HUES64 (cell line): Measurements from ENCODE around the gene NKX1-1.
"Not testable (repeated sequence)": the region's sequence is repeated elsewhere in the genome, so short reads cannot be mapped to it uniquely, and the experiment has no call there.

ENCODE experiments used
- H3K27ac ChIP-seq: 2 replicates; pipeline ENCODE4 v1.7.0; 2013; ENCODE audit warnings: low read depth, low read length, inconsistent platforms
- H3K27me3 ChIP-seq: 2 replicates; pipeline ENCODE4 v1.6.1; 2013; ENCODE audit warnings: mild to moderate bottlenecking, low read length; ENCODE audit not compliant: insufficient read depth
- H3K36me3 ChIP-seq: 2 replicates; pipeline ENCODE4 v1.6.1; 2013; ENCODE audit warnings: mild to moderate bottlenecking, low read length; ENCODE audit not compliant: insufficient read depth
- H3K4me1 ChIP-seq: 2 replicates; pipeline ENCODE4 v1.6.1; 2013; ENCODE audit warnings: mild to moderate bottlenecking, low read length, moderate library complexity; ENCODE audit not compliant: insufficient read depth
- H3K4me3 ChIP-seq: 2 replicates; pipeline ENCODE4 v1.5.1; 2013; ENCODE audit warnings: mild to moderate bottlenecking, low read length, moderate library complexity
- H3K9ac ChIP-seq: 2 replicates; pipeline ENCODE4 v1.6.1; 2013; ENCODE audit warnings: mild to moderate bottlenecking, low read depth, low read length
- H3K9me3 ChIP-seq: 2 replicates; pipeline ENCODE4 v1.6.1; 2013; ENCODE audit warnings: low read depth, low read length; ENCODE audit not compliant: insufficient read depth
- WGBS: fragments of 150-250, 120-280 bp; methylation state at CpG from one replicate; pipeline ENCODE4 v1.1.7; 2013; ENCODE audit warnings: missing lambda C conversion rate; 5-methylcytosine and 5-hydroxymethylcytosine counted together

Gene NKX1-1

DNA sequence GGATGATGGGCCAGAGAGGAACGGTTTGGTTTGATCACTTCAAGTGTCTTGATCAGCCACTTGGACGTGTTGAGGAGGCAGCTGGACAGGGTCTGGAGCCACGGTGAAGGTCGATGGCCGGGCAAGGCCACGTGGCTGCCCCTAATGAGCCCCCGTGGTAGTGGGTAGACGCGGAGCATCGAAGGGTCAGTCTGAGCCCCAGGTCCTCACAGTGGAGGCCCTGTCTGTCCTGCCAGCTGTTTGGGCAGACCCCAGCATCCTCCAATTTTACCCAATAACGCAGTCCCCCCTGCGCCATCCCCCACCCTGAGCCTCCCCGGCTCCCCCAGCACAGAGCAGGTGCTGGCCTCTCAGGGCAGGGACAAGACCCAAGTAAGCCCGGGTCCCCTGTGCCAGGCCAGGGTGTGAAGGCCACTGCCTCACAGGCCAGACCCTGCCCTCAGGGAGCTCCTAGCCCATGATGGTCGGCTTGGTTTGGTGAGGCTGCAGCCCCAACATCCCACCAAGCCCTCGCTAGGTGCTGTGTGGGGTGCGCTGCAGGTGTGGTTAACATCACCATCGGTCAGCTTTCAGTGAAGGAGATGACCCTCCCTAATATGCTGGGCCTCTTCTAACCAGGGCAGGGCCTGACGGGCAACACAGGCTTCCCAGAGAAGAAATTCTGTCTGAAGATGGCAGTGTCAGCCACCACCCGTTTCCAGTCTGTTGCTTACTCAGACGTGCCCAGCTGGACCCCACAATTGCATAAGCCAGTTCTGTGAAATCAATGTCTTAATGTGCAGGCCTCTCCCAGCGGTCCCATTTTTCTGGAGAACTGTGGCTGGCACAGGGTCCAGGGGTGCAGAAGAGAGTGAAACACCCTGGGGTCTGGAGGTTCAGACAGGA, 40.5 kb upstream of the NKX1-1 start:
- Histone ChIP-seq H3K9me3 (no peaks in the 10 kb centered on the region), H3K9ac (no peak overlapping the region), H3K36me3 (no peaks in the 10 kb centered on the region), H3K4me3 (no peak overlapping the region), H3K27ac (no peak overlapping the region), H3K27me3 (no peaks in the 10 kb centered on the region), H3K4me1 (no peaks in the 10 kb centered on the region)
- WGBS: 92% methylated on average over 22 of the region's 22 CpGs

DNA sequence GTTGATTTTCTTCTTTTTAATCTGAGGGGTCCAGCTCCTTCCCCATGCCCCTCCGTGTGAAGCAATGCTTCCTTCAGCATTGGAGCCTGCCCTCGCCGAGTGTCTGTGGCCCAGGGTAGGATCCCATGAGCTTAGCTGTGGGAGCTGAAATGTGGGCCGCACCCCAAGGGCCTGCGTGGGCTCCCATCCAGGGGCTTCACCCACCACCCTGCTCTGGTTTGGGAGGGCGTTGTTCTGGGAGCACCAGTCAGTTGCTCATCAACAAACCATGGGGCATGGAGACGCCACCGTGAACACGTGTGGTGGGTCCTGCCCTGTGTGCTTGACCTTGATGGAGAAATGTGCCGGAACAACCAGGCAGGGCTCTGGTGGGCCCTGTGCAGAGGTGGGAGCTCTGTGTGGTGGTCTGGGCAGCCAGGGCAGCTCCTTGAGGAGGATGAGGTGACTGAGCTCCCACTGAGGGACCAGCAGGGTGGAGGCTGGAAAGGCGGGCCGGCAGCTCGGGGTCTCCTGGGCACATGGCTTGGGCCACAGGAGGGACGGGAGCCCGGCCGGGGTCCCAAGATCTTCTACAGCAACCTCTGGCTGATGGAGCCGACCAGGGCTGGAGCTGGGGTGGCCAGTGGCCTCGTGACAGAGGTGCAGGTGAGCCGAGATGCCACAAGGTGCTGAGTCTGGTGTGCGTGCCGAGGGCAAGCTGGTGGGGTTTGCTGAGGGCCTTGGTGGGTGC, 39.6 kb upstream of the NKX1-1 start:
- WGBS: 91% methylated on average over 21 of the region's 21 CpGs
- H3K4me1 ChIP-seq: no peaks in the 10 kb centered on the region
- H3K27ac ChIP-seq: no peak overlapping the region
- no peak overlapping the region for H3K4me3 ChIP-seq
- H3K27me3 ChIP-seq: no peaks in the 10 kb centered on the region
- no peak overlapping the region for H3K9ac ChIP-seq
- H3K9me3 ChIP-seq: no peaks in the 10 kb centered on the region
- no peaks in the 10 kb centered on the region for H3K36me3 ChIP-seq

DNA sequence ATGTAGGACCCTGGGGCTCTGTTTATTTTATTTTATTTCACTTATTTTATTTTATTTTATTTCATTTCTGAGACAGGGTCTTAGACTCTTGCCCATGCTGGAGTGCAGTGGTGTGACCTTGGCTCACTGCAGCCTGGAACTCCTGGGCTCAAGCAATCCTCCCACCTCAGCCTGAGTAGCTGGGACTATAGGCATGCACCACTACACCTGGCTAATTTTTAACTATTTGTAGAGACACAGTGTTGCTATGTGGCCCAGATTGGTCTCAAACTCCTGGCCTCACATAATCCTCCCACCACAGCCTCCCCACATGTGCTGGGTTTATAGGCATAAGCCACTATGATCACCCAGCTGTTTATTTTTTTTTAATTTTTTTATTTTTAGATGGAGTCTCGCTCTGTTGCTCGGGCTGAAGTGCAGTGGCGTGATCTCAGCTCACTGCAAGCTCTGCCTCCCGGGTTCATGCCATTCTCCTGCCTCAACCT, 37.5 kb upstream of the NKX1-1 start:
- not testable (repeated sequence) for H3K9ac ChIP-seq, H3K4me3 ChIP-seq, H3K27ac ChIP-seq, H3K27me3 ChIP-seq, H3K4me1 ChIP-seq, H3K36me3 ChIP-seq, H3K9me3 ChIP-seq
- WGBS: 93% methylated on average over 4 of the region's 4 CpGs

DNA sequence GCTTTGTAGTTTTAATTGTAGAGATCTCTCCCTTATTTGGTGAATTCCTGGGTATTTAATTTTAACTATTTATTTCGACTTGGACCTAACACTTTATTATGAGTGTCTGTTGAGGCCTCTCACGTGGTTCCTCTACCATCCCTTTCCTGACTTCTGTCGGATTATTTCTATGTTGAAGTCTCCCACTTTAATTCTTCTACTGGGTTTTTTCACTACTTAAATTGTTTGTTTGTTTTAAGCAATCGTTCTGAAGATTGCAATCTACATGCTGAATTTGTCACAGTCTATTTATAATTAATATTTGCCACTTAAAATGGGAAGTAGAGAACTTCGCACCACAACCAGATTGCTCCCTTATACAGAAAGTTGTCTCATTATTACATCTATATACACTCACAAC, 20.8 kb upstream of the NKX1-1 start:
- no peaks in the 10 kb centered on the region for H3K9me3 ChIP-seq
- H3K27me3 ChIP-seq: peaks cover 5% of the 10 kb centered on the region; the same call in 1 of the 2 replicates
- 79% methylated on average over 4 of the region's 5 CpGs for WGBS
- no peak overlapping the region for H3K27ac ChIP-seq
- H3K36me3 ChIP-seq: no peaks in the 10 kb centered on the region
- H3K9ac ChIP-seq: no peak overlapping the region
- H3K4me3 ChIP-seq: no peak overlapping the region
- no peaks in the 10 kb centered on the region for H3K4me1 ChIP-seq

DNA sequence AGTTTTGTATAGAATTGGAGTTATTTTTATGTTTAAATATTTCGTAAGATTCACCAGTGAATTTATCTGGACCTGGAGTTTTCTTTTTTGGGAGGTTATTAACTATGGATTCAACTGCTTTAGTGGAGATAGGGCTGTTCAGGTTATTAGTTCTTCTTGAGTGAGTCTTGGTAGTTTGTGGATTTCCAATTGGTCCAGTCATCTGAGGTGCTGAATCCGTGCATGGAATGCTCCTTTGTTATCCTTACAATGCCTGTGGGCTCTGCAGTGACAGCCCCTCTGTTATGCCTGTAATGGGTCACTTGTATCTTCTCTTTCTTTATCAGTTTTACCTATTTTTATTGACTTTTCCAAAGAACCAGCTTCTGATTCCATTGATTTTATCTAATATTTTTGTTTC, 15.4 kb upstream of the NKX1-1 start:
- H3K9ac ChIP-seq: no peak overlapping the region
- H3K9me3 ChIP-seq: no peaks in the 10 kb centered on the region
- no peak overlapping the region for H3K27ac ChIP-seq
- peaks cover 4% of the 10 kb centered on the region for H3K27me3 ChIP-seq
- no peak overlapping the region for H3K4me3 ChIP-seq
- no peaks in the 10 kb centered on the region for H3K4me1 ChIP-seq
- no peaks in the 10 kb centered on the region for H3K36me3 ChIP-seq
- 47% methylated on average over 2 of the region's 2 CpGs for WGBS

DNA sequence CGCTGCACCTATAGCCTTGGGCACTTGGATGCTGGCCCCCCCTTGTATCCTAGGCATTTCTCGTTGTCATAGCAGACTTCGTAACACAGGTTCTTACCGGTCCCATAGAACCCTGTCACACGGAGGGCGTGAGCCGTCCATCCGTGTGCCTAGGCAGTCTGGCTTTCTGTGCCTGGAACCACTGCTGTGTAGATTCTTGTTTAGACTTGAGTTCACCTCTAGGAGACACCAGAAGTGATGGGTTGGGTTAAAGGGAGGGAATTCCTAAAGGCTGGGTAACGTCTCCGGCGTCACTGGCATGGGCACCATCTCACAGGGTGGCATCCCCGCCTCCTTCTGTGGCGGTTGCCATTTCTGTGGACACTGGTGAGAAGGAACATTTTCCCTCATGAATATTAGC, 13.5 kb upstream of the NKX1-1 start:
- no peaks in the 10 kb centered on the region for H3K36me3 ChIP-seq
- no peaks in the 10 kb centered on the region for H3K4me1 ChIP-seq
- H3K27ac ChIP-seq: no peak overlapping the region
- peaks cover 13% of the 10 kb centered on the region for H3K27me3 ChIP-seq
- WGBS: 88% methylated on average over 13 of the region's 13 CpGs
- no peak overlapping the region for H3K9ac ChIP-seq
- no peaks in the 10 kb centered on the region for H3K9me3 ChIP-seq
- no peak overlapping the region for H3K4me3 ChIP-seq

DNA sequence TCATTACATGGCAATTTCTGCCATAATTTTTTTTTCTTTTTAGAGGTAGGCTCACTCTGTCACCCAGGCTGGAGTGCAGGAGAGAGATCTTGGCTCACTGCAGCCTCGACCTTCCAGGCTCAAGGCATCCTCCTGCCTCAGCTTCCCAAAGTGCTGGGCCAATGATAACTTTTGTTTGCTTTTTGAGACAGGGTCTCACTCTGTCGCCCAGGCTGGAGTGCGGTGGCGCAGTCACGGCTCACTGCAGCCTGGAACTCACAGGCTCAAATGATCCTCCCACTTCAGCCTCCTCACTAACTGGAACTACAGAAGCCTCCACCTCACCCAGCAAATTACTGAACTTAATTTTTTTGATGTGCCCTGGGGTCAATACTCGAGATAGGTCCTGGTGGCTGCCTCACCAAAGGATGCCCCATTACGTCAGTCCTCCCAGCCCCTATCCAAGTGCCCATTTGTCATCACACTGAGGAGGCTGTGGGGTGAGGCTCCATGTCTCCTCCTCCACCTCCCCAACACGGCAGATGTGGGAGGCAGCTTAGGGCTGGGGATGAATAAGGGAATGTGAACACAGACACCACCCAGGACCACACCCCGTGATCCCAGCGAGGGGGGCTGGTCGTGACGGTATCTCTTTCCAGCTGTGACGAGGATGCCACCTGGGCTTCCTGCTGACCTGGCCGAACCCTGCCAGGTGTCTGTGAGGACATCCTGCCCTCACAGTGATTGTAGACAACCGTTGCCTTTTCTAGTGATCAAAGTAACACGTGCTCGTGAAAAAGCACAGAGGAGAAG, 12.4 kb upstream of the NKX1-1 start:
- Histone ChIP-seq H3K9me3 (no peaks in the 10 kb centered on the region), H3K27me3 (peaks cover 17% of the 10 kb centered on the region), H3K27ac (no peak overlapping the region), H3K36me3 (no peaks in the 10 kb centered on the region), H3K4me3 (no peak overlapping the region), H3K9ac (no peak overlapping the region), H3K4me1 (no peaks in the 10 kb centered on the region)
- 82% methylated on average over 16 of the region's 17 CpGs for WGBS

DNA sequence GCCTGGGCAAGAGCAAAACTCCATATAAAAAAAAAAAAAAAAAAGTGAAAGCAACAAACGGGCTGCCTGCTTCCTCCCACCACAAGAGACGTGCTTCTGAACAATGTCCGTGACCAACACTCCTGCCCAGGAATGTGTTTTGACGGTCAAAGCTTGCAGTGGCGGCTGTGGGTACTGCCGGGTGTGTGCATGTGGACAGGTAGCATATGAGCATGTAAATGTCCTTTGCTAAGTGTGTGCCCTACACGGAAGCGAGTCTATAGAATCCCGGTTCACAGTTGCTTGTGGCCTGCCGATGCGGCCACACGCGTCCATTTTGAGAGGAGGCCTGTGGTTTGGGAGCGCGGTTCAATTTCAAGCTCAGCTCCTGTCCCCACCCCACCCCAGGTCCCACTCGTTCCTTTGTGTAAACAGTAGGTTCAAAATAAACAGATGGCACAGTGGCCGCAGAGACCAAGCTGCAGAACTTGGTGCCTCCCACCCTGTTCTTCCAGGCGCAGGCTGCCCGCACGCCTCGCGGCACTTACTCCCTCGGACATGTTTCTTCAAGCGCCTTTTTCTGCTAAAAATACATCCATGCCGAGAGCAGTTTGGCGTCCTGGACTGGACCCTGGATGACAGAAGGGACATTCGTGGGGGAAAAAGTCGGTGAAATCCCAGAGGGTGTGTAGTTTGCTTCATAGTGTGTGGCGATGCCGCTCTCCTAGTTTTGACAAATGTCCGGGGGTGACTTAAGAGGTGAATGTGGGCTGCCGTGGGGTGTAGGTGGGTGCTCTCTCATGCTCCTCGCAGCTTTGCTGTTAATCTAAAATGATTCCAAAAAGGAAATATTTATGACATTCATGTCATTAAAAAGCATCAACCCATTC, 11.5 kb upstream of the NKX1-1 start:
- 88% methylated on average over 32 of the region's 33 CpGs for WGBS
- Histone ChIP-seq H3K36me3 (no peaks in the 10 kb centered on the region), H3K27ac (no peak overlapping the region), H3K9ac (no peak overlapping the region), H3K4me1 (no peaks in the 10 kb centered on the region), H3K9me3 (no peaks in the 10 kb centered on the region), H3K27me3 (peaks cover 26% of the 10 kb centered on the region), H3K4me3 (no peak overlapping the region)

DNA sequence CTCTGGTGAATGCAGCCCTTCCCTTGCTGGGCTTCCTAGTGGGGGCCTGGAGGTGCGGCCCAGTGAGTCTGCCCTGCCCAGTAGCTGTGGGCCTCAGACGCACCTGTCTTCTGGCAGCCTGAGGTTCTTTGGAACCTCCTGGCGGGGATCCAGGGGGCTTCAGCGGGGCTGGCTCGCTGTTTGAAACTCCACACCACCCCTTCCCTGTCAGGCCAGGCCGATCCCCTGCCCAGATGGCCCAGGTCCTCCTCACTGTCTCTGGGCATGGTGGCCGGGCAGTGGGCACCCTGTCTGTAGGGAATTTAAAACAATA, 10.7 kb upstream of the NKX1-1 start:
- Histone ChIP-seq H3K9ac (no peak overlapping the region), H3K27me3 (peaks cover 35% of the 10 kb centered on the region), H3K9me3 (no peaks in the 10 kb centered on the region), H3K27ac (no peak overlapping the region), H3K4me3 (no peak overlapping the region), H3K36me3 (no peaks in the 10 kb centered on the region), H3K4me1 (no peaks in the 10 kb centered on the region)
- 90% methylated on average over 7 of the region's 7 CpGs for WGBS

DNA sequence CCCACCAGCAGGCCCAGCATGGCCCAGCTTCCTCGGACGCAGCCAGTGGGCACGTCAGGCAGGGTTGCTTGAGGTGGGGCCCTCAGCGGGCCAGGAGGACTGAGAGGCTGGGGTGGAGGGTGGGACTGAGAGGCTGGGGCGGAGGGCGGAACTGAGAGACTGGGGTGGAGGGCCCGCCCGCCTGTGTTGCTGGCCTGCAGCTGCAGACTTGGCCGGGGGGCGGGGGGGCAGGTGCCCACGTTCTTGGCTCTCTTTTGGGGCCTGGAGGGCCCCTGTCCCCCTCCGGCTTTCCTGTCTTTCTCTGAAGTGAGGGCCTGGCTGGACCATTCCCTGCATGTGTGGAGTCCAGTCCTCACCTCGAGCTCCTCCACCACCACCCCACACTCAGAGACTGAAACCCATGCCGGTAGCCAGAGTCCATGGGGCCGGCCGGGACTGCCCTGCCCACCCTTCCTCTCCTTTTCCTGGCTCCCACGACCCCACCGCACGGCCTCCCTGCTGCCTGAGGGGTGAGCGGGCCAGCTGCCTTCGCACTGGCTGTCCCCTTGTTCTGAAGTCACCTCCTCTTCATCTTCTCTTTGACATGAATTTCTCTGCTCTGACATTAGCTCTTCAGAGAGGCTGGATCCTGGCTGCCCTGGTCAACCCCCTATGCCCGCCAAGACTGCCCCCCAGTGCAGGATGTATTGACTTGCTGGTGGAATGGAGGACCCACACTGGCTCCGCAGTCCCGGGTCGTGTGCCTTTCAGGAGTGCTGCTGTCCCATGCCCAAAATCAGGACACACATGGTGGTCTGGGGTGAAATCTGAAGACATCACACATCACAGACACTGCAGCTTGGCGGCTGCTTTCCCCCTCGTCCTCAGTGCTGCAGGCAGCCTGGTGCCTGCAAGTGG, 10.1 kb upstream of the NKX1-1 start:
- 78% methylated on average over 27 of the region's 27 CpGs for WGBS
- Histone ChIP-seq H3K4me1 (no peaks in the 10 kb centered on the region), H3K36me3 (no peaks in the 10 kb centered on the region), H3K9me3 (no peaks in the 10 kb centered on the region), H3K4me3 (no peak overlapping the region), H3K27ac (no peak overlapping the region), H3K27me3 (peaks cover 41% of the 10 kb centered on the region), H3K9ac (no peak overlapping the region)
